Osteoblast (primary cell): Measurements from ENCODE around the gene TRAK1. TPM values are rescaled to one million over a fixed set of nuclear protein-coding genes. Genes with fewer than 3 reads are reported as not detected.

ENCODE experiments used
- DNase-seq: peaks from one replicate; pipeline ENCODE4 v3.0.0; 2011; ENCODE audit warnings: low spot score, mixed read lengths; ENCODE audit not compliant: insufficient read length; ENCODE audit errors: missing footprints
- H2AFZ ChIP-seq: 2 replicates; pipeline ENCODE4 v1.6.0; 2011; ENCODE audit warnings: mild to moderate bottlenecking, low read length
- H3K27ac ChIP-seq: 2 replicates; pipeline ENCODE4 v1.5.1; 2011; ENCODE audit warnings: mild to moderate bottlenecking, low read depth, low read length, moderate library complexity
- H3K27me3 ChIP-seq: 2 replicates; pipeline ENCODE4 v1.6.0; 2012; ENCODE audit warnings: mild to moderate bottlenecking, control low read depth, inconsistent platforms, low read length, moderate library complexity; ENCODE audit not compliant: insufficient read depth
- H3K36me3 ChIP-seq: 2 replicates; pipeline ENCODE4 v1.5.1; 2011; ENCODE audit warnings: mild to moderate bottlenecking, low read length, control low read depth, moderate library complexity; ENCODE audit not compliant: insufficient read depth
- H3K4me1 ChIP-seq: 2 replicates; pipeline ENCODE4 v1.5.1; 2011; ENCODE audit warnings: mild to moderate bottlenecking, low read length, control low read depth, moderate library complexity; ENCODE audit not compliant: insufficient read depth
- H3K4me2 ChIP-seq: 2 replicates; pipeline ENCODE4 v1.6.0; 2011; ENCODE audit warnings: mild to moderate bottlenecking, low read length; ENCODE audit not compliant: insufficient read depth
- H3K4me3 ChIP-seq: fragments of 200-600 bp; sonication (generic); 3 replicates; pipeline ENCODE4 v1.5.1; 2012; ENCODE audit warnings: mild to moderate bottlenecking, low read length, inconsistent platforms; ENCODE audit not compliant: insufficient read depth
- H3K79me2 ChIP-seq: 2 replicates; pipeline ENCODE4 v1.6.0; 2012; ENCODE audit warnings: mild to moderate bottlenecking, low read length, control low read depth, inconsistent platforms; ENCODE audit not compliant: insufficient read depth
- H3K9me3 ChIP-seq: 2 replicates; pipeline ENCODE4 v1.5.1; 2011; ENCODE audit warnings: low read depth, low read length, control low read depth
- H4K20me1 ChIP-seq: 2 replicates; pipeline ENCODE4 v1.6.0; 2012; ENCODE audit warnings: mild to moderate bottlenecking, low read length, control low read depth; ENCODE audit not compliant: insufficient read depth
- total RNA-seq: library from RNA; depleted of rRNA; stranded (reverse); fragments of >200 nt; gene quantifications from 2 replicates; pipeline ENCODE4 v1.2.3, GENCODE V29; 2012
- TF ChIP-seq, protein P1 (sequence below): IDR thresholded peaks from 2 replicates; pipeline ENCODE4 v1.5.1; 2011; ENCODE audit warnings: mild to moderate bottlenecking, low read depth, low read length, moderate library complexity; ENCODE audit errors: extremely low read depth

Gene TRAK1
- total RNA-seq, 1 donor: 60.4 TPM

DNA sequence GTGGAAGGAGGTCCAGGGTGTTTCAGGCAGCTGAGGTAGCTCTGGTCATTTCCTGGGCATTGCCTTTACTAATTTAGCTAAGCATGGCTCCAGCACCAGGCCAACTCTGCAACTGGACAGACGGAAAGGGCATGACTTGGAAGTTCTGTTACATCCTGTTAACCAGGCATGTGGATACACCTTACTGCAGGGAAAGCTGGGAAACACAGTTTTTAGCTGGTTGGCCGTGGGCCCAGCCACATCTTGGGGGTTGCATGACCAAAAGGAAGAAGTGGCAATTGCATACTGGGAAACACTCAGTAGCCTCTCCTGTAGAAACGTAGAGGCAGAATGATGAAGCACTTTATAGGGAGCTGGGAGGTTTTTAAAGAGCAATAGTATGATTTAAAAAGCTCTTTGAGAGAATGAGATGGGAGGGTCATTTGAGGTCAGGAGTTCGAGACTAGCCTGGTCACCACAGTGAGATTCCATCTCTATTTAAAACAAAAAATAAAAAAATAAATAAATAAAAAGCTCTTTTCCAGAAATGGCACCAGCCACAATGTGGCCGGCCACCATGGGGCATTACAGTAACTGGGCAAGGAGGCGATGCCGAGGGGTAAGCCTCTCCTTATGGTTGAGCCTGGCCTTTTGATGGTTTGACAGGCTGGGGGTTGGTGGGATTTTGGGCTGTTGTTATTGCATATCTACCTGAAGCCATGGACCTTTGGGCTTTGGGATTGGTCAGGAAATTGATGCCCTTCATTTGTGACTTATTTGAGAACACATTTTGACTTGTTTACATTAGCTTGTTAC is 28.6 kb downstream of the TRAK1 start:
- no peak overlapping the region for H2AFZ ChIP-seq
- no peak overlapping the region for H3K4me3 ChIP-seq
- H3K27me3 ChIP-seq: no peaks in the 10 kb centered on the region
- peaks cover 37% of the 10 kb centered on the region for H3K79me2 ChIP-seq
- no peak for DNase-seq
- peaks cover 49% of the 10 kb centered on the region for H4K20me1 ChIP-seq
- TF ChIP-seq, protein P1, sequence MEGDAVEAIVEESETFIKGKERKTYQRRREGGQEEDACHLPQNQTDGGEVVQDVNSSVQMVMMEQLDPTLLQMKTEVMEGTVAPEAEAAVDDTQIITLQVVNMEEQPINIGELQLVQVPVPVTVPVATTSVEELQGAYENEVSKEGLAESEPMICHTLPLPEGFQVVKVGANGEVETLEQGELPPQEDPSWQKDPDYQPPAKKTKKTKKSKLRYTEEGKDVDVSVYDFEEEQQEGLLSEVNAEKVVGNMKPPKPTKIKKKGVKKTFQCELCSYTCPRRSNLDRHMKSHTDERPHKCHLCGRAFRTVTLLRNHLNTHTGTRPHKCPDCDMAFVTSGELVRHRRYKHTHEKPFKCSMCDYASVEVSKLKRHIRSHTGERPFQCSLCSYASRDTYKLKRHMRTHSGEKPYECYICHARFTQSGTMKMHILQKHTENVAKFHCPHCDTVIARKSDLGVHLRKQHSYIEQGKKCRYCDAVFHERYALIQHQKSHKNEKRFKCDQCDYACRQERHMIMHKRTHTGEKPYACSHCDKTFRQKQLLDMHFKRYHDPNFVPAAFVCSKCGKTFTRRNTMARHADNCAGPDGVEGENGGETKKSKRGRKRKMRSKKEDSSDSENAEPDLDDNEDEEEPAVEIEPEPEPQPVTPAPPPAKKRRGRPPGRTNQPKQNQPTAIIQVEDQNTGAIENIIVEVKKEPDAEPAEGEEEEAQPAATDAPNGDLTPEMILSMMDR: no peak
- no peaks in the 10 kb centered on the region for H3K9me3 ChIP-seq
- peaks cover 34% of the 10 kb centered on the region for H3K4me1 ChIP-seq
- no peak overlapping the region for H3K4me2 ChIP-seq
- no peak overlapping the region for H3K27ac ChIP-seq
- no peaks in the 10 kb centered on the region for H3K36me3 ChIP-seq

DNA sequence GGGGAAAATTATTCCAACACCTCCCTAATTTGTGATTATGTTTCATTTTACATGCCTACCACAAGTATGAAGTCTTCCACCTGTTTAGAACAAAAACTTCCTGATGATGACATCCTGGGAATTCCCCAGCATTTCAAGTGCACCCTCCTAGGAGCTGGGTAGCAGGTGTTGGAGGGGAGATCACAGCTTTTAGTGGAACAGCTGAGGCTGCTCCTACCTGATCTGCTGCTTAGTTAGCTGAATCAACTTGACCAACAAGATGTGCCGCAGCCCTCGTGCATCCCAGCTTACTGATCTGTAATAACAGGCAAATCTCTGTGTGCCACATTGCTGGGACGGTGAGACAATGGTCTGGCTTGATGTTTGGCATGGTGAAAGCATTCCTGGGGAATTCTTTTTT is 29.7 kb downstream of the TRAK1 start:
- Histone ChIP-seq H3K9me3 (no peaks in the 10 kb centered on the region), H3K4me3 (no peak overlapping the region), H3K27me3 (no peaks in the 10 kb centered on the region), H2AFZ (no peak overlapping the region), H3K4me1 (peaks cover 25% of the 10 kb centered on the region), H3K4me2 (no peak overlapping the region), H3K36me3 (peaks cover 4% of the 10 kb centered on the region), H3K27ac (no peak overlapping the region), H3K79me2 (peaks cover 39% of the 10 kb centered on the region), H4K20me1 (peaks cover 44% of the 10 kb centered on the region)
- DNase-seq: no peak
- TF ChIP-seq, protein P1: no peak

GRCh38 chr3:42122261-42123011 is 31.3 kb downstream of the TRAK1 start:
- H4K20me1 ChIP-seq: peaks cover 30% of the 10 kb centered on the region
- no peak overlapping the region for H2AFZ ChIP-seq
- peaks cover 10% of the 10 kb centered on the region for H3K4me1 ChIP-seq
- H3K36me3 ChIP-seq: peaks cover 19% of the 10 kb centered on the region
- H3K27me3 ChIP-seq: no peaks in the 10 kb centered on the region
- no peak overlapping the region for H3K27ac ChIP-seq
- H3K4me2 ChIP-seq: no peak overlapping the region
- peaks cover 40% of the 10 kb centered on the region for H3K79me2 ChIP-seq
- H3K9me3 ChIP-seq: no peaks in the 10 kb centered on the region
- H3K4me3 ChIP-seq: no peak overlapping the region
- TF ChIP-seq, protein P1: no peak
- DNase-seq: peak; percentile 49

DNA sequence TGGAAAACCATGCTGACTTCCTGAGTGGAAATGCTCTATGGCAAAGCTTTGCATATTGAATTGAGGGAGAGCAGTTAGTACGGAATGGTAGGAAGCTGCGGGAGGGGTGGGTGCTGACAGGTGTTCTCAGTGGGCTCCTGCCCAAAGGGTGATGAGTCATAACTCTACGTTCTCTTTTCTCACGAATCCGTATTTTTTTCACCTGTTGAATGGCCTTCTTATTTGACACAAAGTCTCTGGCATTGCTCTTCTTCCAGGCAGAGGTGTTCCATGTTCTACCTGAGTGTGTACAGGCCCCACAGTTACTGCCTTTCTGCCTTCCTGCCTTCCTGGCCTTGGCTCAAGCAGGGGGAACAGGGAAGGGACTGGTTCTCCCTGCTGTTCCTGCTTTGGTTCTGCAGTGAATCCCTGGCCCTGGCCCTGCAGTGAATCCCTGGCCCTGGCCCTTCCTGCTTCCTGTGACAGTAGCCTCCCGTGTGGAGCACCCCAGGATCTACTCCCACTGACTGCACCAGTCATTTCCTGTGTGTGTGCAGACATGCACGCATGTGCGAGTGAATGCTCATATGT is 31.9 kb downstream of the TRAK1 start:
- H3K27me3 ChIP-seq: no peaks in the 10 kb centered on the region
- TF ChIP-seq, protein P1: no peak
- H3K4me3 ChIP-seq: no peak overlapping the region
- no peaks in the 10 kb centered on the region for H3K9me3 ChIP-seq
- H3K79me2 ChIP-seq: peaks cover 42% of the 10 kb centered on the region
- peaks cover 21% of the 10 kb centered on the region for H3K36me3 ChIP-seq
- no peak overlapping the region for H3K4me2 ChIP-seq
- DNase-seq: peak; percentile 43
- no peak overlapping the region for H2AFZ ChIP-seq
- H3K4me1 ChIP-seq: peaks cover 8% of the 10 kb centered on the region
- peaks cover 30% of the 10 kb centered on the region for H4K20me1 ChIP-seq
- H3K27ac ChIP-seq: no peak overlapping the region
